ENCODE measurements around the gene AATK.

The AATK gene

DNA sequence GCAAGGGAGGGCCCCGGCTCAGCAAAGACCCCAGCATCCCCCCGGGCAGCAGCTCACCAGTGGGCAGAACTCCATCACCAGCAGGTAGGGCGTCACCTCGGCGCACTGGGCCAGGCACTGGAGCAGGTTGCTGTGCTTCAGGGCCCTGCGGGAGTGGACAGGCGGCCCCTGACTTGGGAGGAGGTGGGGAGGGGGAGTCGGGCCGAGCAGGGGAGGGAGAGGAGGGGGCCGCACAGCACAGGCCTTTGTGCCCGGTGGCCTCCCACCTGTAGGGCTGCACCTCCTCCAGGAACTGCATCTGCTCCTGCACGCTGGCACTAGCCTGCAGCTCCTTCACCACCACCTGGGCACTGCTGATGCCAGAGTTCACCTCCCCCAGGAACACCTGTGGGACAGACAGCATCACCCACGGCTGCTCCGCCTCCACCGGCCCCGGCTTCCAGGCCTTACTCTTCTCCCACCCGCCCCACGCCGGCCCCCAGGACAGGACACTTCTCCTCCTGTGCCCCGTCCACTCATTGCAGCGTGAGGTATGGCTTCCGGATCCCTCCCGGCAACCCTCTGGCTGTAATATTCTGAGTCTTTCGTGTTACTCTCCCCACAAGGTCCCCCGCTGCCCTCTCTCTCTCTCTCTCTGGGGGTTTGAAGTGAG, 38.4 kb downstream of the AATK start:
- TF ChIP-seq, protein P1, sequence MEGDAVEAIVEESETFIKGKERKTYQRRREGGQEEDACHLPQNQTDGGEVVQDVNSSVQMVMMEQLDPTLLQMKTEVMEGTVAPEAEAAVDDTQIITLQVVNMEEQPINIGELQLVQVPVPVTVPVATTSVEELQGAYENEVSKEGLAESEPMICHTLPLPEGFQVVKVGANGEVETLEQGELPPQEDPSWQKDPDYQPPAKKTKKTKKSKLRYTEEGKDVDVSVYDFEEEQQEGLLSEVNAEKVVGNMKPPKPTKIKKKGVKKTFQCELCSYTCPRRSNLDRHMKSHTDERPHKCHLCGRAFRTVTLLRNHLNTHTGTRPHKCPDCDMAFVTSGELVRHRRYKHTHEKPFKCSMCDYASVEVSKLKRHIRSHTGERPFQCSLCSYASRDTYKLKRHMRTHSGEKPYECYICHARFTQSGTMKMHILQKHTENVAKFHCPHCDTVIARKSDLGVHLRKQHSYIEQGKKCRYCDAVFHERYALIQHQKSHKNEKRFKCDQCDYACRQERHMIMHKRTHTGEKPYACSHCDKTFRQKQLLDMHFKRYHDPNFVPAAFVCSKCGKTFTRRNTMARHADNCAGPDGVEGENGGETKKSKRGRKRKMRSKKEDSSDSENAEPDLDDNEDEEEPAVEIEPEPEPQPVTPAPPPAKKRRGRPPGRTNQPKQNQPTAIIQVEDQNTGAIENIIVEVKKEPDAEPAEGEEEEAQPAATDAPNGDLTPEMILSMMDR (conservative IDR thresholded peaks at IDR 0.05; ENCODE audit: low read length): no peak
- DNase-seq (ENCODE audit: low read depth): no peak

DNA sequence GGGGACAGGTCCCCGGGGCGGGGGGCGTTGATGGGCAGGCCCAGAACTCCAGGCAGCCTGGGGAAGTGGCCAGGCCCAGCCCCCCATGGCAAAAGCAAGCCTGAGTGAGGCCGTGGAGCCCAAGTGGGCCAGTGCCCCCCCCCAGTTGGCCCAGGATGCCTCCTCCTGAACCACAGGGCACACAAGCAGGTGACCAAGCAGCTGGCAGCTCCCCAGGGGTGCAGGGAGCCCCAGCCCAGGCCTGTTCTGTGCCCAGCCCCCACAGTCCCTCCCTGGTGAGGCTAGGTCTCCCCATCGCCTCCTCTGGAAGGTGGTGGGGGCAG, 38.9 kb downstream of the AATK start:
- no peak for DNase-seq (ENCODE audit: low read depth)
- H3K4me3 ChIP-seq (ENCODE audit: low read length): no peak overlapping the region
- TF ChIP-seq, protein P1 (conservative IDR thresholded peaks at IDR 0.05; ENCODE audit: low read length): no peak

More for the DNA sequence above, 38.4 kb downstream of the AATK start:
- H3K4me3 ChIP-seq (ENCODE audit: low read length): no peak overlapping the region

DNA sequence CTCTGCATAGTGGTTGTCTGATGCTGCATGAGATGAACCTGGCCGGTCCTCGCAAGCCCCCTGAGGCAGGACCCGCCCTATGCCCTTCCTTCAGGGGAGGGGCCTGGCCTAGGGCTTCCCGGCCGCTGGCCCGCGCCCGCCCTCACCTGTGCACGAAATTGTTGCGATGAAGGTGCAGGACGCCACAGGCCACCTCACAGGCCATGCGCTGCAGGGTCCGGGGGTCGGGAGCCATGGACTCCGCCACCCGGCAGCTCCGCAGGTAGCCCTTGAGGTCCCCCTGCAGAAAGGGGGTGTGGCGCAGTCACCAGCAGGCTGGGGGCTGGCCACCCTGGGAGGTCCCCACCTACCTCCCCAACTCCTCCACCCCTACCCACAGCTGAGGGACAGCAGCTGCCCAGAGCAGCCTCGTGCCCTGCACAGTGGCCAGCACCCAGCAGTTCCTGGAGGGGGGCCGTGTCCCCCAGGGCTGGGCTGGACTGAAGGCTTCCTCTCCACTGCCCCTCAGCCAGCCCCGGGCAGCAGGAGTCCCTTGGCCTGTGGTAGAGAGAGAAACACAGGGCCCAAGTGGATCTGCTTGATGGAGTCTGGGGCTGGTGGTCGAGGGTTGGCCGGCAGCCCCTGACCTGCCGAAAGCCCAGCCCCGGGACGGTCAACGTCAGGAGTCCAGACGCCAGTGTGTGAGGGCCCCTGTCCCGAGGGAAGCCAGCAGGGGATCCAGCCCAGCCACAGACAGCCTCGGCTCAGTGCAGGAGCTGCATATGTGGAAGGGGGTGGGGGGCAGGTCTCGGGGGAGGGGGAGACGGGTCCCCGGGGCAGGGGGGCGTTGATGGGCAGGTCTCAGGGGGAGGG, 39.5 kb downstream of the AATK start:
- no peak overlapping the region for H3K4me3 ChIP-seq (ENCODE audit: low read length)
- DNase-seq (ENCODE audit: low read depth): no peak
- TF ChIP-seq, protein P1 (conservative IDR thresholded peaks at IDR 0.05; ENCODE audit: low read length): no peak

DNA sequence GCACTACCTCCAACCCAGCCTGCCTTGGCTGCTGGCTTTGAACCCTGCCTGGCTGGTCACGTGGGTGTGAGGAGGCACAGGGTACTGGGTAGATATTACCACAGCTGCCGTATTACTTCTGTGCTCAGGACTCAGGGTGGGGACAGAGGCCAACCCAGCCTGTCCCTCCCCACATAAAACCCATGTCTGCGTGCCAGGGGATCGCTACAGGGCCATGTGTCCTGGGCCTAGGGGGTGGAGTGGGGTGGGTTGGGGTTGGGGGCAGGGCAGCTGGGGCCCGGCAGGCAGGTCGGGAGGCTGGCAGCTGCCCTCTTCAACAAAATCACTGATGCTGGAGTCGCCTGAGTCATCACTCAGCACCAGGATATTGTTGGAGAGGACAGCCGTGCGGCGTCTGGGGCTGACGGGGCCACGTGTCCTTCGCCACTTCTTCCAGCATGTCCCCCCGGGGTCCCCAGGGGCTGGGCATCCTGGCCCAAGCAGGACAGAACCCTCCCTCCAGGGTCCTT, 40.4 kb downstream of the AATK start:
- H3K4me3 ChIP-seq (ENCODE audit: low read length): no peak overlapping the region
- TF ChIP-seq, protein P1 (conservative IDR thresholded peaks at IDR 0.05; ENCODE audit: low read length): no peak
- no peak for DNase-seq (ENCODE audit: low read depth)

DNA sequence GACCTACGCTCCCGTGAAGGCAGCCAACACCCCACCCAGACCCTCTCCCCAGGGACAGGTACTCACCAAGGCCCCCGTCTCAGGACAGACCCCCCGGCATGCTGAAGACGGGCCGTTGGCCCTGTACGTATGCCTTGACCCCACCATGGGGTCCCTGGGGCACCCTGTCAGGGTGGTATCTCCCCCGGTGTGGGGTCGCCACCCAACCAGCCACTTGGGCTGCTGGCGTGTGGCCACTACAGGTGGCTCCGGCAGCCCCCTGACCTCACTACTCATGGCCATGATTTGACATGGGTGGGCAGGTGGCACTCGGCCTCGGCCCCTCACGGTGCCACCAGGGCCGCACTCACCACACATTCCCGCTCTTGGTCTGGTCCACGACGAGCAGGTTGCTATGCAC, 41.6 kb downstream of the AATK start:
- TF ChIP-seq, protein P1 (conservative IDR thresholded peaks at IDR 0.05; ENCODE audit: low read length): no peak

DNA sequence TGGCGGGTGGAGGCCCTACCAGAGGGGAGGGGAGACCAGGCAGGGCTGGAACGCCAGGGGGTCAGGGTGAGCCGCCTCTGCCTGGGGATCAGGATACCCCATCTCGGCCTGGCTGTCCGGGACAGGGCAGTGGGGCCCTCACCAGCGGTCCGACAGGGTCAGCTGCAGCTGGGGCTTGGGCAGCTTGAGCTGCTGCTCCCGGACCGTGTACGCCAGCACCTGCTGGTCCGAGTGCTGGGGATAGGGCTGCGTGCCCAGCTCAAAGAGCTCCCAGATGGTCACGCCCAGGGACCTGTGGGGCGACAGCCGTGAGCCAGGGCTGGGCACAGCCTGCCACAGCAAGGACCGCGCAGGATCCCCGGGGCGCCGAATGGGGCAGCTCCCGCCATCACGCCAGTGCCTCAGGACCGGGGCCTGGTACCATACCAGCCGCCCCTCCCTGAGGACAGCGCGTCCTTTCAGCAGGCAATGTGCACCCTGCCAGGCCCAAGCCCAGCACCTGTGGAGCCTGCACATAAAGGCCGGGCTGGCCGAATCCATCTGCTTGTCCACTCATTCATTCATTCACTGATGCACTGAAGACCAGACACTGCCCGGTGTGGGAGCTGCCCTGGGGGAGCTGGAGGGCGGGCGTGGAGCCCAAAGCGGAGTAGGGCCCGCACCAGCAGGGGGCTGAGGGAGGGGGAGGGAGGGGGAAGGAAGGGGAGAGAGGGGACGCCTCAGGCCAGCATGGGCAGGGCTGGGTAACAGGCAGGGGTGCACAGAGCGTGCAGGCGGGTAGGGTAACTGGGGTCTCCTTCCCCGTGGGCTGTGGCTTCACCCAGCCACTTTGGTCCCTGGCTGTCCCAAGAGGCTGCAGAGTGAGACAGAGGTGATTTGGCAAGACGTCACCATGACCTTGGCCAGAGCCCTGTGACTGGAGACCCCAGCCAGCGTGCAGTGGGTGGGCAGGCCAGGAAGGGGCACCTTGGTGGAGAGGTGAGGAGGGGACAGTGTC, 42.7 kb downstream of the AATK start:
- TF ChIP-seq, protein P1 (conservative IDR thresholded peaks at IDR 0.05; ENCODE audit: low read length): no peak
- no peak overlapping the region for H3K4me3 ChIP-seq (ENCODE audit: low read length)
- DNase-seq (ENCODE audit: low read depth): no peak

More for the DNA sequence above, 41.6 kb downstream of the AATK start:
- no peak overlapping the region for H3K4me3 ChIP-seq (ENCODE audit: low read length)
- no peak for DNase-seq (ENCODE audit: low read depth)
